GM18505 (cell line): ENCODE measurements around the gene HABP4.

ENCODE experiments used
- ATAC-seq: cut with Tn5 transposase; IDR thresholded peaks from one replicate; pipeline ENCODE4 v1.9.1; 2021; ENCODE audit not compliant: unreplicated experiment
- POLR2A ChIP-seq: IDR thresholded peaks from 4 replicates; pipeline ENCODE4 v1.6.1; 2011; ENCODE audit warnings: borderline replicate concordance; ENCODE audit not compliant: insufficient read depth, insufficient read length; ENCODE audit errors: extremely low read depth

The HABP4 gene

DNA sequence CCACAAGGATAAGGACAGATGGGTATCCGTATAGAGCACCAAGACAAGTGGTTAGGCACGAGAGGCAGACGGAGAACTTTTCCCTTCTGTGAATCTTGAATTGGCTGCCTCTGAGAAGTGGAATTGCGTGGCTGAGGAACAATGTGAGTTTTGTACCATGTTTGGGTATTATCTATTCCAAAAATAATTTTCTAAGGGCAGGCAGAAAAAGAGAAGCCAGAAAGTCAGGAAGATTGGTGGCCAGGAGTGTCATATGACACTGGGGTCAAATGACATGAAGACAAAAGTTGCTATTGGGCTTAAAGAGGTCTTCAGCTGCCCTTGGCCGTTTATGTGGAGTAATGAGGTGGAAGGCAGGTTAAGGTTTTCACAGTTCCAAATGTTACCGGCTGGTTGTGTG, 14.5 kb downstream of the HABP4 start:
- no peak for TF ChIP-seq POLR2A
- no peak for ATAC-seq

DNA sequence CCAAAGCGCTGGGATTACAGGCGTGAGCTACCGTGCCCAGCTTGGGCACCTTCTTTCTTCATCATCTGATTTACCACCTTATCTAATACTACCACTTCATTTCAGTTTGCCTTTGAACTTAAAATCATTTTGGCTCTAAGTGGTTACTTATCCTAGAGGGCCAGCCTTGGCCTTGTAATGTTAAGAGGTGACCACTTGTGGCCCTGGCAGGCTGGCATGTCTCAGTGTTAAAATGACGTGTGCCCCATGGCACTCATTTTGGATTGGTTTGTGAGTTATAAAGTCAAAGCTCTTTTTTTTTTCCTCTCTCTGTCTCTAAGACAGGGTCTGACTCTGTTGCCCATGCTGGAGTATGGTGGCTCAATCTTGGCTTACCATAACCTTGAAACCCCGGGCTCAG, 17.8 kb downstream of the HABP4 start:
- no peak for TF ChIP-seq POLR2A
- ATAC-seq = no peak

DNA sequence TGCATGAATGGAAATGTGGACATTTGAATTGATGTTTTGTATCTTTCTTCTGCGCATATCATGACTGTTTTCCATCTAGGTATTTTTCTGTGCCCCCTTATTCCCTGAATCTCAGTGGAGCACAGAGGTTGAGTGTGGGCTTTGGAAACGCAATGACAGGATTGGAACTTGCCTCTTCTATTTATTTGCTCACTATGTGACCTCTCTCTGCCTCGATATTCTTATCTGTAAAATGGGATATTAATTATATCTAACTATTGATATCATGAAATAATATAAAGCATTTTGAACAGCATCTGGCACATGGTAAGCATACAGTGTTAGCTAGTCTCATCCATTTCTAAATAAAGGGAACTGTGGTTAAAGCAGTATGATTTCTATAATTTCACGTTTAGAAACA, 26.0 kb downstream of the HABP4 start:
- TF ChIP-seq POLR2A = no peak
- no peak for ATAC-seq

DNA sequence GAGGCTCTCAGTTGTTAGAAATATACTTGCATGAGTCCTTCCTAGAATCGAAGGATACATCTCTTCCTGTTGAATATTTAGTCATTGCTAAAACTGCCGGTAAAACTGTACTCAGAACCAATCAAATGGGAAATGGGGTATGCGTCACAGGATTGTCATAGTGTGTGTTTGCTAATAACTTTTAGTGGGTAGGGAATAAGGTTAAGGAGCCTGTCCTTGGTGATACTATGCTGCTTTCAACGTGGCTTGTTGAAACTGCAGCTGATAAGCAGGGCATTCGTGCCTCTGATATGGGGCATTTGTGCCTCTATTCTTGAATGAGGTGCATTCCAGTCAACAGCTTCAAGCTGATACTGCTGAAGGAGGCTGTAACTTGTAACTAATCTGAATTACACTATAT, 26.6 kb downstream of the HABP4 start:
- TF ChIP-seq POLR2A = no peak
- ATAC-seq = no peak

DNA sequence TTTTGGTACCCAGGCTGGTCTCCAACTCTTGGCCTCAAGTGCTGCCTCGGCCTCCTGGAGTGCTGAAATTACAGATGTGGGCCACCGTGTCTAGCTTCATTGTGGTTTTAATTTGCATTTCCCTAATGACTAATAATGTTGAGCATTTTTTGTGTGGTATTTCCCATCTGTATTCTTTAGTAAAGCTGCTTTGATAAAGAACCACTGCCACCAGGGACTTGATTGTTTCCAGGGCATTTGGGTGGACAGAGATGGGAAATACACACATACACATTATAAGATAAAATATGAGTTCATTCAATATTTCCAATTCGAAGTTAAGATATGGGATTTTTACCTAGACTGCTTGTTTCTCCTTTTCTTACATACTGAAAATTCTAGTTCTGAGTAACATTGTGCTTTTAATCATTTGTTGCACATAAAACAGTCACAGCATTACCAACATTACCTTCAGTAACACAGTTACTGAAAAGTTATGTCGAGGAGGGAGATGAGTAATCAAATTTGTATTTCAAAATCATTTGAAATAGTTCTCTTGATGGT, 28.9 kb downstream of the HABP4 start:
- ATAC-seq = peak; percentile 76
- TF ChIP-seq POLR2A = no peak

DNA sequence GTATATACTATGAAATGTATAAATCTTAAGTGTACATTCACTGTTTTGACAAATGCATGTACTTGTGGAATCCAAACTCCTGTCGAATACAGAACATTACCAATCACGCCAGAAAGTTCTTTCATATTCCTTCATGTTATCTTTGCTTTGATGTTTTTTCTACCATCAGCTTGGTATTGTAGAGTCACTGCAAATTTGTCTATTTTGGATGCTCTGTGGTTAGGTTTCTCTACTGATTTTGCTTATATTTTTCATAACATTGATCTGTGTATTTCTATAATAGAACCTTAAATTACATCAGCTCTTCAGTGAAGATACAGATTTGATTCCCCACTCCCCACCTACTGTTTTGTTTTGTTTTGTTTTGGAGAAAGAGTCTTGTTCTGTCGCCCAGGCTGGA, 30.8 kb downstream of the HABP4 start:
- TF ChIP-seq POLR2A = no peak
- ATAC-seq = no peak

- no peak for ATAC-seq
- no peak for TF ChIP-seq POLR2A
Measured at GRCh38 chr9:96482476-96482875, 32.5 kb downstream of the HABP4 start.

DNA sequence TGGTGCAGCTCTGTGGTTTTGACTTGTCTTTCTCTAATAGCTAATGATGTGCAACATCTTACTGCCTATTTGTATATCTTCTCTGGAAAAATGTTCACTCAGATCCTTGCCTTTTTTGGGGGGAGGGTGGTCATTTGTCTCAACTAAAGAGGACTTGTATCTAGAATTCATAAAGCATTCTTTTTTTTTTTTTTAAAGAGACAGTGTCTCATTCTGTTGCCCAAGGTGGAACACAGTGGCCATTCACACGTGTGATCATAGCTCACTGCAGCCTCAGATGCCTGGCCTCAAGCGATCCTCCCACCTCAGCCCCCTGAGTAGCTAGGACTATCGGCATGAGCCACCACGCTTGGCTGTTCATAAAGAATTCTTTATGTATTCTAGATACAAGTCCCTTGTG, 33.2 kb downstream of the HABP4 start:
- no peak for ATAC-seq
- no peak for TF ChIP-seq POLR2A

- no peak for ATAC-seq
- no peak for TF ChIP-seq POLR2A
Measured at GRCh38 chr9:96483733-96484390, 33.9 kb downstream of the HABP4 start.

DNA sequence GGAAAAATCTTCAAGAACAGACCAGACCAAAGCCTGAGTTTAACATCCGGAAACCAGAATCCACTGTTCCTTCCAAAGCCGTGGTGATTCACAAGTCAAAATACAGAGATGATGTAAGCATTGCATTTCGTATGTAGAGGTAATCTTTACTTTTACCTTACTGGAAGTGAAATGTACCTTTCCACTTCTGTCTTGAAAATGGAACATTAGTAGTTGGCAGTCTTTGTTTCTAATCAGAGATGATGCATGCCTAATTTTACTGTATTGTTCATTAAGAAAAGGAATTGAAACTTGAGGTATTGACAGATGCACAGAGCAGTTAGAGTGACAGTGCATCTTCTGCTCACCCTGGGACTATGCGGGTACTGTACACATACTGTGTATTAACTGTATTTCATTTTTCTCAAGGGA, 34.6 kb downstream of the HABP4 start:
- TF ChIP-seq POLR2A = no peak
- peak; percentile 74 for ATAC-seq

DNA sequence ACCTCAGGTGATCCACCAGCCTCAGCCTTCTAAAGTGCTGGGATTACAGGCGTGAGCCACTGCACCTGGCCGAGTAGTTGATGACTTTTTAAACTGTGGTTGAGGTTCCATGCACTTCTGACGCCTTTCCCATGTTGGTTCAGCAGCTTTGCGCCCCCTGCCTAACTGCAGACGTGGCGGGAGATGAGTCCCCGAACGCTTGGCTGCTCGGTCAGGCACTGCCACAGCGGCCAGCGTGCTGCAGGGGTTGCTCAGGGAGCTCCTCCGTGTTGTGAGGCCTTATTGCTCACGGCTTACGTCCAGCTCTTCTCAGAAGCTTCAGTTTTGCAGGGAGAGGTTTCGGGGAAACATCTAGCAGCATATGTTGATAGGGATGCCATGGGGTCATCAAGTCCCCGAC, 35.3 kb downstream of the HABP4 start:
- no peak for ATAC-seq
- TF ChIP-seq POLR2A = no peak

GRCh38 chr9:96486386-96487028, 36.5 kb downstream of the HABP4 start:
- no peak for ATAC-seq
- TF ChIP-seq POLR2A = no peak

GRCh38 chr9:96487029-96487396, 37.0 kb downstream of the HABP4 start:
- ATAC-seq = no peak

DNA sequence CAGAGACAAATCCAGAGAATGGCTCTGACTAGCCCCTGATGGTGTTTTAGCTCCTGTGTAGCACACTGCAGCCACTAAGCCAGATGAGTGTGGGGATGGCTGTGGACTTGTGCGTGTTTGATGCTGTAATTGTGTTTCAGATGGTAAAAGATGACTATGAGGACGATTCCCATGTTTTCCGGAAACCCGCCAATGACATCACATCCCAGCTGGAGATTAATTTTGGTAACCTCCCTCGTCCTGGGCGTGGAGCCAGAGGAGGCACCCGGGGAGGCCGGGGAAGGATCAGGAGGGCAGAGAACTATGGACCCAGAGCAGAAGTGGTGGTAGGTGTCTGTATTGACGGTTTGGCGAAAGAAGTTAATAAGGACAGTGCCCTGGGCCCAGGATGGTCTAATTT, 38.0 kb downstream of the HABP4 start:
- no peak for TF ChIP-seq POLR2A
- ATAC-seq = no peak

More at GRCh38 chr9:96487029-96487396, 37.0 kb downstream of the HABP4 start:
- TF ChIP-seq POLR2A = no peak

DNA sequence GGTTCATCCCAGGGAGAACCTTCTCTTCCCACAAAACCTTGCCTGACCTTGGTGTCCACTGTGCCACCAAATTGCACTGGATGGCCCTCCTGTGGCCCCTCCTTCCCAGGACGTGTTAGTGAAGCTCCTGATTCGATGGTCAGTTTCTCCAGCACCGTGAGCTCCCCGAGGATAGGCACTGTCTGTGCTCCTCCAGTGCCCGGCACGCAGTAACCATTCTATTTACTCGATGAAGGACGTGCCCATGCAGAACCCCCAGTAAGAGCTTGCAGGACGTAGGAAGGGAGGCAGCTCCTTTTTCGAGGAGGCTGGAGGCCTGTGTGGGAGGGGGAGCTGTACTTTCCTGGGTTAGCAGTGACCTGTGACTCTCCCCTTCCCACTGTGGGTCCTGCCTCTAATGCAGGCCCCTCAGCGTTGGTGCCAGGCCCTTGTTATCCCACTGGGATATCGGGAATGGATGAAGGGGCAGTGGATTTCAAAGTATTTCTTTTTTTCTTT, 39.6 kb downstream of the HABP4 start:
- no peak for ATAC-seq

GRCh38 chr9:96490534-96491078, 40.6 kb downstream of the HABP4 start:
- TF ChIP-seq POLR2A = no peak
- no peak for ATAC-seq

More for the DNA sequence above, 39.6 kb downstream of the HABP4 start:
- TF ChIP-seq POLR2A = no peak
